Measurements from ENCODE around the gene APMAP. TPM values are rescaled to one million over a fixed set of nuclear protein-coding genes. Genes with fewer than 3 reads are reported as not detected.

The APMAP gene
- total RNA-seq, 2 donors from 2014 or later, result 38.4 to 44.0 TPM

- no peaks in the 10 kb centered on the region for H3K27me3 ChIP-seq (replicated peaks; ENCODE audit: insufficient read depth)
- no peak for TF ChIP-seq CTCF (IDR thresholded peaks at IDR 0.05)
- DNase-seq (ENCODE audit: low spot score) (no peak), ATAC-seq (ENCODE audit: insufficient number of reproducible peaks, low FRiP score, low read depth) (no peak)
- H3K4me3 ChIP-seq, result no peak overlapping the region
- H3K27ac ChIP-seq, result no peak overlapping the region
- peaks cover 5 to 12% of the 10 kb centered on the region in 2 donors for H3K4me1 ChIP-seq (ENCODE audit: control insufficient read depth in 1 of 2, low read depth in 2 of 2)
- H3K9me3 ChIP-seq, result no peaks in the 10 kb centered on the region
- peaks cover 4% of the 10 kb centered on the region for H3K36me3 ChIP-seq
Observed at GRCh38 chr20:24986436-24987015, 6.0 kb downstream of the APMAP start.

- peaks cover 3 to 5% of the 10 kb centered on the region in 2 donors for H3K4me1 ChIP-seq (ENCODE audit: control insufficient read depth in 1 of 2, low read depth in 2 of 2)
- H3K36me3 ChIP-seq, result peaks cover 4% of the 10 kb centered on the region
- TF ChIP-seq CTCF (IDR thresholded peaks at IDR 0.05), result no peak
- no peaks in the 10 kb centered on the region for H3K9me3 ChIP-seq
- DNase-seq (ENCODE audit: low spot score) (no peak), ATAC-seq (ENCODE audit: insufficient number of reproducible peaks, low FRiP score, low read depth) (no peak)
- no peaks in the 10 kb centered on the region for H3K27me3 ChIP-seq (replicated peaks; ENCODE audit: insufficient read depth)
- no peak overlapping the region for H3K4me3 ChIP-seq
- no peak overlapping the region for H3K27ac ChIP-seq
Observed at GRCh38 chr20:24985802-24986201, 6.7 kb downstream of the APMAP start.

GRCh38 chr20:24984961-24985640 is 7.5 kb downstream of the APMAP start:
- Histone ChIP-seq H3K4me1 (ENCODE audit: control insufficient read depth in 1 of 2, low read depth in 2 of 2) (peaks cover 0 to 3% of the 10 kb centered on the region in 2 donors), H3K4me3 (no peak overlapping the region), H3K27me3 (replicated peaks; ENCODE audit: insufficient read depth) (no peaks in the 10 kb centered on the region), H3K27ac (no peak overlapping the region), H3K36me3 (peaks cover 7% of the 10 kb centered on the region), H3K9me3 (no peaks in the 10 kb centered on the region)
- ATAC-seq (ENCODE audit: insufficient number of reproducible peaks, low FRiP score, low read depth) (no peak), DNase-seq (ENCODE audit: low spot score) (no peak)
- TF ChIP-seq CTCF (IDR thresholded peaks at IDR 0.05), result no peak

GRCh38 chr20:24983896-24984295 is 8.7 kb downstream of the APMAP start:
- Histone ChIP-seq H3K9me3 (no peaks in the 10 kb centered on the region), H3K36me3 (peaks cover 9% of the 10 kb centered on the region), H3K4me3 (no peak overlapping the region), H3K27ac (no peak overlapping the region), H3K4me1 (ENCODE audit: control insufficient read depth in 1 of 2, low read depth in 2 of 2) (peaks cover 0 to 3% of the 10 kb centered on the region in 2 donors), H3K27me3 (replicated peaks; ENCODE audit: insufficient read depth) (no peaks in the 10 kb centered on the region)
- DNase-seq (ENCODE audit: low spot score) (no peak), ATAC-seq (ENCODE audit: insufficient number of reproducible peaks, low FRiP score, low read depth) (no peak)
- no peak for TF ChIP-seq CTCF (IDR thresholded peaks at IDR 0.05)

GRCh38 chr20:24981790-24982189 is 10.8 kb downstream of the APMAP start:
- no peak for ATAC-seq (ENCODE audit: insufficient number of reproducible peaks, low FRiP score, low read depth)
- Histone ChIP-seq H3K27me3 (replicated peaks; ENCODE audit: insufficient read depth) (no peaks in the 10 kb centered on the region), H3K9me3 (no peaks in the 10 kb centered on the region), H3K36me3 (peaks cover 9% of the 10 kb centered on the region), H3K27ac (no peak overlapping the region), H3K4me1 (ENCODE audit: control insufficient read depth in 1 of 2, low read depth in 2 of 2) (peaks cover 0 to 3% of the 10 kb centered on the region in 2 donors), H3K4me3 (no peak overlapping the region)
- TF ChIP-seq CTCF (IDR thresholded peaks at IDR 0.05), result no peak
- DNase-seq (ENCODE audit: low spot score), result no peak
